SW480 (cell line): ENCODE measurements around the gene SMC1B.
"Not testable (repeated sequence)": the region's sequence is repeated elsewhere in the genome, so short reads cannot be mapped to it uniquely, and the experiment has no call there.

Experiments used
- DNase-seq: peaks from one replicate; pipeline ENCODE4 v3.0.0-alpha.2; 2016; ENCODE audit warnings: low spot score

The SMC1B gene

GRCh38 chr22:45421349-45422055 lies 8.1 kb upstream of the SMC1B start:
- DNase-seq: no peak

- DNase-seq: no peak
These were observed 7.1 kb upstream of the SMC1B start for GRCh38 chr22:45420539-45420938.

GRCh38 chr22:45420011-45420410 lies 6.6 kb upstream of the SMC1B start:
- no peak for DNase-seq

- no peak for DNase-seq
These were observed 5.4 kb upstream of the SMC1B start for GRCh38 chr22:45418770-45419138.

GRCh38 chr22:45418056-45418769 lies 4.8 kb upstream of the SMC1B start:
- no peak for DNase-seq

GRCh38 chr22:45413013-45413367 lies 409 bp downstream of the SMC1B start:
- DNase-seq: no peak

GRCh38 chr22:45407793-45408192 lies 5.6 kb downstream of the SMC1B start:
- DNase-seq: no peak

DNA sequence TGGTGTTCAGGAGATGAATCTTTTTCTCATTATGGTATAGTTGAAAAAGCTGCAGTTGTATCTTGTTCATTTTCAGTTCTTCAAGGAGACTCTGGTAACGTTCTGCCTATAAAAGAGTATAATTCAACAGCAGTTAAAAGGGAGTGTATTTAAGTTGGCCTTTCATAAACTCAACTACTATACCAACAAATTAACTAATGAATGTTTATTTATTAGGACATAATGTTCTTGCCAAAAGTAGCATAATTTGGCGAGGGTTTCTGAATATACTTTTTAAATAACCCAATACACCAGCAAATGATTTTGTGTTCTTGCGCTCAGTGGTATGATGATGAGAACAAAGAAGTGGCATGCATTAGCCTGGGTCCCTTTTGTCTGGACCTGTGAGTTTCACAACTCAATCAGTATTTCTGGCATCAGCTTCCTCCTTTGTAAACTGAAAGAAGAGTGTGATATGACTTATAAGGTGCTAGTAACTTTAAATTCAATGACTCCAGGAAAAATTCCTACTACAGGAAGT lies 10.9 kb downstream of the SMC1B start:
- no peak for DNase-seq

DNA sequence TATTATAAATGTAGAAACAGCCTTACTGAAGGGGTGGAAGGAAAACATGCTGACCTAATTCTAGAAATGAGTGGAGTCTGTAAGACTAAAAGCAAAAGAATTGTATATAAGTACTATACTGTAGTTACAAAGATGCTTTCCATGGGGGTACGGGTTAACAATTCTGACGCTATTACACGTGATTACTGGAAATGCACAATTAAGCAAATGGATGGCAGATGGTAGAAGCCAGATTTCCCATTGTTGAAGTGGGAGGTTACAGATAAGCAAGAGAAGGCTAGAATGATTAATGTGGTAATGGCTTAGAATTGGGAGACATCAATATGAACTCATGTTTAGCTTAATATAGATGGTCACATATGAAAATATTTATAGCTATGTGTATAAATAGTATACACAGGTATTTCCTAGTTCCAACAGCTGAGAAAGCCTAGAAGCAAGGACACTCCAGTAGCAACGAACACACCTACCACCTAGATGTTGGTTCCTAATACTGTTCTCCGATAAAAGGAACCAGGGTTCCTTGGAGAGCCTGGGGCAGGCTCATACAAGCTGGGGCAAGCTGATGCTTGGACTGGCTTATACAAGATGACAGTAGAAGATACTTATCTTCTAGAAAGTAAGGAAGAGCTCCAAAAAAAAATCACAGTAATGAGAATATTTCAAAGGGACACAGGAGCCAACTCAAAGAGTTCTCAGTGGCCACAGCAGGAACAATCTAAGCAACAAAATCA lies 13.5 kb downstream of the SMC1B start:
- no peak for DNase-seq

DNA sequence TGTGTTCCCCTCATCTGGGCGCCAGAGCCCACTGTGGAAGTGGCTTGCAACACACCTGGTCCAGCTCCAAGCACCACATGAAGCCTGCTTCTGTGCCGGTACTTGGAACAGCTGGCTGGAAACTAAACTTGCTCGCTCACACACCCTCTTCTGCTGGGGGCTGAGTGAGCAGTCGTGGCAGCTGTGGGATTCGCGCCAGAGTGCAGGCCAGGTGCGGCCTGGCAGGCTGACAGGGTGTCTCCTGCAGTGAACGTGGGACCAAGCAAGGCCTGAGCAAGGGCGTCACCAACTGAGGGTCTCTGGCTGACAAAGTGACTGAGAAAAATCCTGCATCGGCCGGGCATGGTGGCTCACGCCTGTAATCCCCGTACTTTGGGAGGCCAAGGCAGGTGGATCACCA lies 15.2 kb downstream of the SMC1B start:
- DNase-seq: no peak

GRCh38 chr22:45397806-45398205 lies 15.6 kb downstream of the SMC1B start:
- no peak for DNase-seq

GRCh38 chr22:45389546-45389945 lies 23.9 kb downstream of the SMC1B start:
- DNase-seq: no peak

DNA sequence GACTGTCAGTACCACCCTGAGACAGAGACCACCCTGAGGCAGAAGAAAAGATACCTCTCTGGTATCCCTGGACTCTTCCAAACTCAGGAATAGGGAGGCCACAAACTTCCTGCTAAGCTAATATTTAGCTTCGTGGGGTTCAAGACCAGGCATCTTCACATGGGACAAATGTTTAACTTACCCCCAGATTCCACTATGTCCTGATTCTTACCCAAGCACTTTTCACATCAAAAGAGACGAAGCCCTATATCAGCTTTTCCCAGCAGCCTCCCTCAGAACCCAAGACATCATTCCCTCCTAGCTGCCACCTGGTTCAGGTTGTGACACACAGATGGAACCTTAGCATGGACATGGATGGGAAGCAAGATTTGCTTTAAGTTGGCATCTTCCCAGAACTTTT lies 32.1 kb downstream of the SMC1B start:
- no peak for DNase-seq

GRCh38 chr22:45376703-45377102 lies 36.7 kb downstream of the SMC1B start:
- DNase-seq: no peak

- no peak for DNase-seq
These were observed 37.4 kb downstream of the SMC1B start for GRCh38 chr22:45376009-45376408.

GRCh38 chr22:45373592-45373991 lies 39.8 kb downstream of the SMC1B start:
- not testable (repeated sequence) for DNase-seq

DNA sequence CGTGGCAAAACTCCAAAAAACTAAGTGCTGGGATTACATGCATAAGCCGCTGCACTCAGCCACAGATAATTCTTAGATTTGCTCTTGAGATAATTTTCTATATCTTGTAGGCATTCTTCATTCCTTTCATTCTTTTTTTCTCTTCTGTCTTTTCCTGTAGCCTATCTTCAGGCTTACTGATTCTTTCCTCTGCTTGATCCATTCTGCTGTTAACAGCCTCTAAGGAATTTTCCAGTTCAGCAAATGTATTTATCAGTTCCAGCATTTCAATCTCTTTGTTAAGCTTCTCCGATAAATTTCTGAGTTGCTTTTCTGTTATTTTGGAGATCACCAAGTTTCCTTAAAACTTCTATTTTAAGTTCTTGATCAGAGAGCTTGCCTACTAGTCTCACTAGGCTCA lies 46.7 kb downstream of the SMC1B start:
- DNase-seq: no peak

GRCh38 chr22:45359627-45360026 lies 53.8 kb downstream of the SMC1B start:
- no peak for DNase-seq

- no peak for DNase-seq
These were observed 55.3 kb downstream of the SMC1B start for GRCh38 chr22:45358127-45358526.

- DNase-seq: no peak
These were observed 55.9 kb downstream of the SMC1B start for GRCh38 chr22:45357490-45357889.

- DNase-seq: no peak
These were observed 59.6 kb downstream of the SMC1B start for GRCh38 chr22:45353786-45354185.

DNA sequence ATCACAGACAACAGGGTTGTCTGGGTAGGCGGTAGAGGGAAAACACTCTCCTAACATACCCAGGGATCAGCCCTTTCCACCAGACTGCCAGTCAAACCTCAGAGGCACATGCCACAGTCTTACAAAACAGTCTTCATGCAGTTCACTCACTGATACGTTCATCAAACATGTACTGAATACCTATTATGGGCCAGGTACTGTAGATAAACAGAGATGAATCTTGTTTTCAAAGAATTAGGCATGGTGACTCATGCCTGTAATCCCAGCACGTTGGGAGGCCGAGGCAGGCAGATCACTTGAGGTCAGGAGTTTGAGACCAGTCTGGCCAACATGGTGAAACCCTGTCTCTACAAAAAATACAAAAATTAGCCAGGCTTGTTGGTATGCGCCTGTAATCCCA lies 60.6 kb downstream of the SMC1B start:
- DNase-seq: not testable (repeated sequence)

DNA sequence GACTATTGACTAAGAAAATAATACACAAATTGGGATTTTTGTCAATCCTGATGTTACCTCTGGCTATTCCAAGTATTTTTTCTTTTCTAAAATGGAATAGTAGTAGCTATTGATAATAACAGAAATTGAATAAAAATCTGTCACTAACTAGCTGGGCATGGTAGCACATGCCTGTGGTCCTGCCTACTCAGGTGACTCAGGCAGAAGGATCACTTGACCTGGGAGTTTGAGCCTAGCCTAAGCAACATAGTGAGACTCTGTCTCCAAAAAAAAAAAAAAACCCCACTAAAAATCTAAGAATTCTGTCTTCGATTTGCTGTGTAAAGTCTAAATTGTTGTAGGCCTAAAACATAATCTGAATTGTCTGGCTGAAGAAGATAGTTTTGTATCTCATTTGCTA lies 61.4 kb downstream of the SMC1B start:
- no peak for DNase-seq
